ENCODE results near the gene MSI1. TPM values are rescaled to one million over a fixed set of nuclear protein-coding genes. Genes with fewer than 3 reads are reported as not detected.

Gene MSI1
- total RNA-seq, 1 donor from 2014 or later, result 0.11 TPM

DNA sequence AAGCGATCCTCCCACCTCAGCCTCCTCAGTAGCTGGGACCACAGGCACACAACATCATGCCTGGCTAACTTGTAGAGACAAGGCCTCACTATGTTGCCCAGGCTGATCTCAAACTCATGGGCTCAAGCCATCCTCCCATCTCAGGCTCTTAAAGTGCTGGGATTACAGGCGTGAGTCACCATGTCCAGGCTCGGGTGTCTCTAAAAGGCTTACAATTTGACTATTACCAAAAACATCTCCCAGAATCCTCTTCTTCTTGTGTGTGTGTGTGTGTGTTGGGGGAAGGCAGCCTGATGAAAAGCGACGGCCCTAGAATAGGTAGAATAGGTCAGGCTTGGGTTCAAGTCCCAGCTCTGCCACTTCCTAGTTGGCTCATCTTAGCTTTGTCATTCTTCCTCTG lies 16.8 kb downstream of the MSI1 start:
- intact Hi-C loops (cut with DNase I), result no loop called here
- no peak for DNase-seq (ENCODE audit: low spot score in 2 of 2)
- Histone ChIP-seq H3K36me3 (no peaks in the 10 kb centered on the region), H3K4me3 (no peak overlapping the region), H3K9me3 (no peaks in the 10 kb centered on the region), H3K27me3 (no peaks in the 10 kb centered on the region), H3K4me1 (peaks cover 0 to 2% of the 10 kb centered on the region in 2 donors), H3K27ac (no peak overlapping the region)
- TF ChIP-seq, protein P1, sequence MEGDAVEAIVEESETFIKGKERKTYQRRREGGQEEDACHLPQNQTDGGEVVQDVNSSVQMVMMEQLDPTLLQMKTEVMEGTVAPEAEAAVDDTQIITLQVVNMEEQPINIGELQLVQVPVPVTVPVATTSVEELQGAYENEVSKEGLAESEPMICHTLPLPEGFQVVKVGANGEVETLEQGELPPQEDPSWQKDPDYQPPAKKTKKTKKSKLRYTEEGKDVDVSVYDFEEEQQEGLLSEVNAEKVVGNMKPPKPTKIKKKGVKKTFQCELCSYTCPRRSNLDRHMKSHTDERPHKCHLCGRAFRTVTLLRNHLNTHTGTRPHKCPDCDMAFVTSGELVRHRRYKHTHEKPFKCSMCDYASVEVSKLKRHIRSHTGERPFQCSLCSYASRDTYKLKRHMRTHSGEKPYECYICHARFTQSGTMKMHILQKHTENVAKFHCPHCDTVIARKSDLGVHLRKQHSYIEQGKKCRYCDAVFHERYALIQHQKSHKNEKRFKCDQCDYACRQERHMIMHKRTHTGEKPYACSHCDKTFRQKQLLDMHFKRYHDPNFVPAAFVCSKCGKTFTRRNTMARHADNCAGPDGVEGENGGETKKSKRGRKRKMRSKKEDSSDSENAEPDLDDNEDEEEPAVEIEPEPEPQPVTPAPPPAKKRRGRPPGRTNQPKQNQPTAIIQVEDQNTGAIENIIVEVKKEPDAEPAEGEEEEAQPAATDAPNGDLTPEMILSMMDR (IDR thresholded peaks at IDR 0.05), result no peak

DNA sequence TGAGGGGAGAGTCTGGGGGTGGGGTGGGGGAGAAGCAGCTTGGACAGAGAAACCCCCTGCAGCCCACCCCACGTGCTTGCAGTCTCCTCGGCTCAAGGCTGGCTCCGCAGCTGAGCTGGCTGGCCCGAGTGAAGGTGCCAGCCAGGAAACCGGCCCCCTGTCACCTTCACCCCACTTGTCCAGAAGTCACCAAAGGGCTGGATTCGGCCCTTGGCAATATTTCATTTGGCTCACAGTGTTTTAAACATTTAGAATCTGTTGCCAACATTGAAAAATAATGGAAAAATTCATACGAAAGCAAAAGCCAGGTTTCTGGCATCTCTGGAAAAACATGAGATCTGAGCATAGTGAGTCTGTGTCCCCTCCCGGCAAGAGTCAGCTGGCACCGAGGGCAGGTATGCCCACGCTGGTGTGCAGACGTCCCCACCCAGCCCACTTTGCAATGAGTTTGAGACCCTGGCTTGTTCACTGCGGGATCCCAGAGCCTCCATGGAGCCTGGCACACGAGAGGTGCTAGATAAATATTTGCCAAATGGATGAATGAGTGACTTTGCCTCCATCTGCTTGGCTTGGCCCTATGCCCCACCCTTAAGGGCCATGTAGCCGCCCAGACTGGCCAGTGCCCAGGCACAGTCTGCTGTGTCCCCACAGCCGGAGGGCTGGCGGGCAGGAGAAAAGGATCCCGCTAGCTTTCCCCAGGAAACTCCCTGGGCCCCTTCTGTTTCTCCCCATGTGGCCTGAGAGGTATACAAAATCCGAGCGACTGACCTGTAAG lies 18.2 kb downstream of the MSI1 start:
- Histone ChIP-seq H3K9me3 (no peaks in the 10 kb centered on the region), H3K4me3 (peak overlapping the region; percentile 19 to 40), H3K36me3 (no peaks in the 10 kb centered on the region), H3K27me3 (no peaks in the 10 kb centered on the region), H3K27ac (no peak overlapping the region), H3K4me1 (peaks cover 0 to 2% of the 10 kb centered on the region in 2 donors)
- intact Hi-C loops (cut with DNase I), result no loop called here
- TF ChIP-seq, protein P1 (IDR thresholded peaks at IDR 0.05), result no peak
- DNase-seq (ENCODE audit: low spot score in 2 of 2), result no peak

- peaks cover 0 to 2% of the 10 kb centered on the region in 2 donors for H3K4me1 ChIP-seq
- intact Hi-C loops (cut with DNase I), result no loop called here
- H3K27ac ChIP-seq, result no peak overlapping the region
- no peak overlapping the region for H3K4me3 ChIP-seq
- TF ChIP-seq, protein P1 (IDR thresholded peaks at IDR 0.05), result no peak
- no peaks in the 10 kb centered on the region for H3K27me3 ChIP-seq
- no peaks in the 10 kb centered on the region for H3K9me3 ChIP-seq
- no peak for DNase-seq (ENCODE audit: low spot score in 2 of 2)
- no peaks in the 10 kb centered on the region for H3K36me3 ChIP-seq
These were observed 21.2 kb downstream of the MSI1 start for GRCh38 chr12:120347766-120348165.

DNA sequence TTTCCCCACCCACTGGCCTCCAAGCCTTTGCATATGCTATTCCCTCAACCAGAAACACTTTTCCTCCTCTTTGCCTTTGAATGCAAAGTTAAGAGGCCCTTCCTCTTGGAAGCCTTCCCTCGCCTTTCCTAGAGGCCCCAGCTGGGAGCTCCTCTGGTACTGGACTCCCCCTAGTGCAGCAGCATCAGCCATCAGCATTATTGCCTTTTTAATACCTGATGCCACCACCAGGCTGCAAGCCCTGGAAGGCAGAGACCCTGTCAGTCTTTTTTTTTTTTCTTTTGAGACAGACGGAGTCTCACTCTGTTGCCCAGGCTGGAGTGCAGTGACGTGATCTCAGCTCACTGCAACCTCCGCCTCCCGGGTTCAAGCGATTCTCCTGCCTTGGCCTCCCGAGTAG lies 22.3 kb downstream of the MSI1 start:
- H3K36me3 ChIP-seq, result no peaks in the 10 kb centered on the region
- no peaks in the 10 kb centered on the region for H3K27me3 ChIP-seq
- no peak for DNase-seq (ENCODE audit: low spot score in 2 of 2)
- intact Hi-C loops (cut with DNase I), result no loop called here
- no peak overlapping the region for H3K4me3 ChIP-seq
- no peaks in the 10 kb centered on the region for H3K9me3 ChIP-seq
- TF ChIP-seq, protein P1 (IDR thresholded peaks at IDR 0.05), result no peak
- peaks cover 0 to 2% of the 10 kb centered on the region in 2 donors for H3K4me1 ChIP-seq
- H3K27ac ChIP-seq, result no peak overlapping the region

GRCh38 chr12:120346031-120346430 lies 22.9 kb downstream of the MSI1 start:
- intact Hi-C loops (cut with DNase I), result no loop called here
- TF ChIP-seq, protein P1 (IDR thresholded peaks at IDR 0.05), result no peak
- Histone ChIP-seq H3K36me3 (no peaks in the 10 kb centered on the region), H3K9me3 (no peaks in the 10 kb centered on the region), H3K27me3 (no peaks in the 10 kb centered on the region), H3K4me1 (peaks cover 0 to 2% of the 10 kb centered on the region in 2 donors), H3K27ac (no peak overlapping the region), H3K4me3 (no peak overlapping the region)
- DNase-seq (ENCODE audit: low spot score in 2 of 2), result no peak
